Stimulated activated CD8-positive, alpha-beta memory T cell treated with anti-CD3 and anti-CD28 coated beads, Interleukin-7, amount 100 ng/mL, for 1 hour (primary cell): Measurements from ENCODE around the gene ABHD14A.

ENCODE experiments used
- DNase-seq, 2 donors: peaks; one replicate each; pipeline ENCODE4 v3.0.0-alpha.2; 2020; ENCODE audit warnings: low read depth in 2 of 2

ABHD14A gene

GRCh38 chr3:52018319-52019000 lies 43.6 kb downstream of the ABHD14A start:
- no peak for DNase-seq

- no peak for DNase-seq
These were observed 44.7 kb downstream of the ABHD14A start for GRCh38 chr3:52019352-52020080.

GRCh38 chr3:52020796-52021195 lies 45.9 kb downstream of the ABHD14A start:
- DNase-seq, result no peak

GRCh38 chr3:52021489-52022268 lies 46.8 kb downstream of the ABHD14A start:
- DNase-seq, result no peak

GRCh38 chr3:52022323-52023100 lies 47.6 kb downstream of the ABHD14A start:
- no peak for DNase-seq

GRCh38 chr3:52023101-52023770 lies 48.4 kb downstream of the ABHD14A start:
- DNase-seq, result no peak

- DNase-seq, result no peak
These were observed 49.2 kb downstream of the ABHD14A start for GRCh38 chr3:52023860-52024764.

GRCh38 chr3:52024765-52025452 lies 50.0 kb downstream of the ABHD14A start:
- DNase-seq, result no peak

GRCh38 chr3:52025453-52025852 lies 50.6 kb downstream of the ABHD14A start:
- no peak for DNase-seq

- DNase-seq, result no peak
These were observed 51.2 kb downstream of the ABHD14A start for GRCh38 chr3:52026041-52026440.

GRCh38 chr3:52028572-52028971 lies 53.7 kb downstream of the ABHD14A start:
- no peak for DNase-seq

- DNase-seq, result no peak
These were observed 54.2 kb downstream of the ABHD14A start for GRCh38 chr3:52029053-52029452.

- no peak for DNase-seq
These were observed 54.7 kb downstream of the ABHD14A start for GRCh38 chr3:52029535-52029934.
